Smooth muscle cell (in vitro differentiated cells): ENCODE measurements around the gene CHAMP1. TPM values are rescaled to one million over a fixed set of nuclear protein-coding genes. Genes with fewer than 3 reads are reported as not detected.

ENCODE experiments used
- DNase-seq: peaks from one replicate; lab custom pipeline; 2025; ENCODE audit not compliant: unreplicated experiment; lab: John Stamatoyannopoulos, UW
- H2AFZ ChIP-seq: fragments of 200-600 bp; sonication (generic); 2 replicates; pipeline ENCODE4 v1.6.0; 2016; ENCODE audit warnings: antibody characterized with exemption, low read depth, mild to moderate bottlenecking
- H3F3A ChIP-seq: fragments of 200-600 bp; sonication (generic); 2 replicates; pipeline ENCODE4 v1.6.0; 2017; ENCODE audit warnings: antibody characterized with exemption, low read depth
- H3K27ac ChIP-seq: fragments of 200-600 bp; sonication (generic); 2 replicates; pipeline ENCODE4 v1.5.1; 2016; ENCODE audit warnings: low read depth, mild to moderate bottlenecking
- H3K27me3 ChIP-seq: fragments of 200-600 bp; sonication (generic); 2 replicates; pipeline ENCODE4 v1.6.1; 2016; ENCODE audit warnings: low read depth, mild to moderate bottlenecking
- H3K36me3 ChIP-seq: fragments of 200-600 bp; sonication (generic); 2 replicates; pipeline ENCODE4 v1.5.1; 2016; ENCODE audit warnings: low read depth
- H3K4me1 ChIP-seq: fragments of 200-600 bp; sonication (generic); 2 replicates; pipeline ENCODE4 v1.5.1; 2016; ENCODE audit warnings: low read depth
- H3K4me2 ChIP-seq: fragments of 200-600 bp; sonication (generic); 2 replicates; pipeline ENCODE4 v1.6.0; 2016; ENCODE audit warnings: mild to moderate bottlenecking
- H3K4me3 ChIP-seq: fragments of 200-600 bp; sonication (generic); 2 replicates; pipeline ENCODE4 v1.5.1; 2016; ENCODE audit warnings: mild to moderate bottlenecking
- H3K79me2 ChIP-seq: fragments of 200-600 bp; sonication (generic); 2 replicates; pipeline ENCODE4 v1.6.0; 2016; ENCODE audit warnings: low read depth, mild to moderate bottlenecking
- H3K9ac ChIP-seq: fragments of 200-600 bp; sonication (generic); 2 replicates; pipeline ENCODE4 v1.6.0; 2016; ENCODE audit warnings: low read depth
- H3K9me3 ChIP-seq: fragments of 200-600 bp; sonication (generic); replicated peaks from 2 replicates; pipeline ENCODE4 v1.5.1; 2016; ENCODE audit warnings: low read depth
- H4K20me1 ChIP-seq: fragments of 200-600 bp; sonication (generic); 2 replicates; pipeline ENCODE4 v1.6.0; 2016; ENCODE audit warnings: low read depth
- CTCF ChIP-seq: fragments of 200-600 bp; sonication (generic); IDR thresholded peaks from 2 replicates; pipeline ENCODE4 v1.5.1; 2017; ENCODE audit warnings: borderline replicate concordance, mild to moderate bottlenecking, antibody characterized with exemption; ENCODE audit not compliant: insufficient read depth, poor library complexity, severe bottlenecking
- WGBS: methylation state at CpG from one replicate; pipeline ENCODE4 v1.1.7; 2016; ENCODE audit warnings: low lambda C conversion rate; 5-methylcytosine and 5-hydroxymethylcytosine counted together
- polyA plus RNA-seq: library from polyadenylated mRNA; unstranded; fragments of >200 nt; fragmentation: Nextera tagmentation; extraction: Ambion mirVana; gene quantifications from 2 replicates; pipeline ENCODE4 v1.2.1, GENCODE V29; 2016
- total RNA-seq: library from RNA; depleted of rRNA; stranded (reverse); fragments of >200 nt; gene quantifications from 2 replicates; pipeline ENCODE4 v1.2.3, GENCODE V29; 2014

Gene CHAMP1
- total and polyA plus RNA-seq, 2 experiments from 2014 or later = 12.1 to 20.6 TPM

- Histone ChIP-seq H3K4me1 (peaks cover 24% of the 10 kb centered on the region), H4K20me1 (peaks cover 7% of the 10 kb centered on the region), H2AFZ (no peak overlapping the region), H3K9me3 (no peaks in the 10 kb centered on the region), H3K4me2 (no peak overlapping the region), H3K36me3 (no peaks in the 10 kb centered on the region), H3F3A (peaks cover 19% of the 10 kb centered on the region), H3K27me3 (no peaks in the 10 kb centered on the region), H3K9ac (no peak overlapping the region), H3K27ac (peak overlapping the region; percentile 84), H3K4me3 (no peak overlapping the region), H3K79me2 (peaks cover 59% of the 10 kb centered on the region)
- WGBS = 98% methylated on average over 8 of the region's 8 CpGs
- no peak for TF ChIP-seq CTCF
- DNase-seq = no peak
Measured at GRCh38 chr13:114284680-114285079, 29.6 kb upstream of the CHAMP1 start.

GRCh38 chr13:114285166-114285808, 29.0 kb upstream of the CHAMP1 start:
- H3K9me3 ChIP-seq = no peaks in the 10 kb centered on the region
- peak overlapping the region; percentile 84 for H3K27ac ChIP-seq
- peaks cover 13% of the 10 kb centered on the region for H4K20me1 ChIP-seq
- H3K27me3 ChIP-seq = no peaks in the 10 kb centered on the region
- no peak for DNase-seq
- H3K79me2 ChIP-seq = peaks cover 59% of the 10 kb centered on the region
- peaks cover 13% of the 10 kb centered on the region for H3F3A ChIP-seq
- no peak overlapping the region for H3K4me2 ChIP-seq
- 97% methylated on average over 4 of the region's 4 CpGs for WGBS
- H3K4me3 ChIP-seq = no peak overlapping the region
- no peak for TF ChIP-seq CTCF
- H2AFZ ChIP-seq = no peak overlapping the region
- H3K9ac ChIP-seq = peak overlapping the region; percentile 4
- no peaks in the 10 kb centered on the region for H3K36me3 ChIP-seq
- peaks cover 18% of the 10 kb centered on the region for H3K4me1 ChIP-seq

GRCh38 chr13:114286808-114287207, 27.5 kb upstream of the CHAMP1 start:
- Histone ChIP-seq H3K27ac (peak overlapping the region; percentile 84), H3K4me2 (peak overlapping the region; percentile 10), H3K9ac (peak overlapping the region; percentile 26), H3F3A (peaks cover 9% of the 10 kb centered on the region), H3K4me3 (no peak overlapping the region), H3K36me3 (peaks cover 4% of the 10 kb centered on the region), H3K27me3 (no peaks in the 10 kb centered on the region), H2AFZ (no peak overlapping the region), H3K9me3 (no peaks in the 10 kb centered on the region), H3K4me1 (peaks cover 13% of the 10 kb centered on the region), H3K79me2 (peaks cover 59% of the 10 kb centered on the region), H4K20me1 (peaks cover 14% of the 10 kb centered on the region)
- no peak for DNase-seq
- no peak for TF ChIP-seq CTCF
- 48% methylated on average over 8 of the region's 8 CpGs for whole genome bisulfite sequencing

- Histone ChIP-seq H2AFZ (no peak overlapping the region), H3K9me3 (no peaks in the 10 kb centered on the region), H3K4me2 (no peak overlapping the region), H3K27ac (no peak overlapping the region), H3K27me3 (no peaks in the 10 kb centered on the region), H4K20me1 (peaks cover 14% of the 10 kb centered on the region), H3K9ac (no peak overlapping the region), H3K36me3 (peaks cover 9% of the 10 kb centered on the region), H3K4me3 (no peak overlapping the region), H3K4me1 (peaks cover 5% of the 10 kb centered on the region), H3F3A (peaks cover 9% of the 10 kb centered on the region), H3K79me2 (peaks cover 50% of the 10 kb centered on the region)
- WGBS = 93% methylated on average over 8 of the region's 8 CpGs
- no peak for TF ChIP-seq CTCF
- DNase-seq = no peak
Measured at GRCh38 chr13:114288157-114288591, 26.1 kb upstream of the CHAMP1 start.
